ENCODE results near the gene RIPOR2.
A peak's percentile ranks its signal among the peaks of the same experiment; 100 is the strongest.
"Not testable (repeated sequence)": the region's sequence is repeated elsewhere in the genome, so short reads cannot be mapped to it uniquely, and the experiment has no call there.

The RIPOR2 gene

DNA sequence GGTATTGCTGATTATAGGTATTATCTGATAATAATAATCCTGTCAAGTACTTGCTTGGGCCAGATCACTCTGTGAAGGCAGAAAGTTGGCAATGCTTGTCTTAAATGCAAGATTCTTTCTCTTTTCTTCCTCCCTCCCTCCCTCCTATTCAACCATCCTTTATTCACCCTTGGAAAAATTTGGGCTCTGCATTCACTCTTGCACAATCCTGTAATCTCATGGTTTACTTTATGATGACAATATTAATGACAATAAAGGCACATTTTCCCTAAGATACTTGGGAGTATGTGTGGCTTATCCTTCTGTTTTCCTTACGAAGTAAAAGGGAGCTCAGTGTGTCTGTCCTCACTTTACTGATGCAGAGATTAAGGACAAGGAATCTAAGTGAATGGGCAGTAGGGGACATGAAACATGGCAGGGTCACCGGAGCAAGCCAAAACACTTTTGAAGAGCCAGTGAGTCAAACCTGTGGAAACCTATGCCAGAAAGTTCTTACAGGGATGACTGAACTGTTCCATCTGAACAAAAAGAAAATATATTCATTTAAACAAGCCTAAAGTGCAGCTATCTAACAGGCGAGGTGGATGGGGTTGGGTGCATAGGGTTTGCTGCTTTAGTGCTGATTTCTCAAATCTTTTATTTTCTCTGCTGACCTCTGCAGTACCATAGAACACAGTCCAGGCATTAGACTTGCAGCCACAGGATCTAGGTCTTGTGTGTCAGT is 14.6 kb upstream of the RIPOR2 start:
- no peak for DNase-seq

DNA sequence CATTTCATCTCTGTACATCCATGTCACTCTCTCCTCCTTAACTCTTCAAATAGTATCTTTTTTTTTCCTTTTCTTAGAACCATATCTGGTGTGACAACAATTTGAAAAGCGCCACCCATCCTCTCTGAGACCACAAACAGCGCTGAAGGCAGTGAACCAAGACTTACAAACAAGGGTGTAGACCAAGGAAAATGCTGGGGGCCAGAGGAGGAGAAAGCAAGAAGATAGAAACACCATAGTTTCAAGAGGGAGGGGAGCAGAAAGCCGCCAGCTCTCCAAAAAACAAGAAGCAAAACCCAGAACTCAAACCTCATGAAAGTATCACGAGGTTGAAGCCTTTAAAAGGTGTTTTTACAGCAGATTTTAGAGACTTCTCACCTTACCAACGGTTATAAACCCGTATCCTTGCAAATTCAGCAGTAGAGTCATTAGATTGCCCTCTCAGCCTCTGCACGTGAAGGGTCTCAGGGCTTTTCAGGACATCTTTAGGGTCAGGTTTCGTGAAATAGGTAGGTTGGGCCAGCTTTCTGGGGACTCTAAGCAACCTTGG is 13.3 kb upstream of the RIPOR2 start:
- no peak for DNase-seq

DNA sequence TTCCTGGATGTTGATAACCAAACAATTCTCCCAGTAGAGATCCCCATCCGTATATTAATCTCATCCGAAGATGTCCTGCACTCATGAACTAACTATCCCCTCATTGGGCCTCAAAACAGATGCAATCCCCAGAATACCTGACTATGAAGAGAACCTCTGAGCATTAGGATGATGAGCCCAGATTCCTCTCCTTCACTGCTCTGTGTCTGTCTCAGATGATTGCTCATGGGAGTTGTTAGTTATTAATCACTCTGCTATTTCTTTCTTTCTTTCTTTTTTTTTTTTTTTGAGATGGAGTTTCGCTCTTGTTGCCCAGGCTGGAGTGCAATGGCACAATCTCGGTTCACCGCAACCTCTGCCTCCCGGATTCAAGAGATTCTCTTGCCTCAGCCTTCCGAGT is 12.5 kb upstream of the RIPOR2 start:
- not testable (repeated sequence) for DNase-seq

DNA sequence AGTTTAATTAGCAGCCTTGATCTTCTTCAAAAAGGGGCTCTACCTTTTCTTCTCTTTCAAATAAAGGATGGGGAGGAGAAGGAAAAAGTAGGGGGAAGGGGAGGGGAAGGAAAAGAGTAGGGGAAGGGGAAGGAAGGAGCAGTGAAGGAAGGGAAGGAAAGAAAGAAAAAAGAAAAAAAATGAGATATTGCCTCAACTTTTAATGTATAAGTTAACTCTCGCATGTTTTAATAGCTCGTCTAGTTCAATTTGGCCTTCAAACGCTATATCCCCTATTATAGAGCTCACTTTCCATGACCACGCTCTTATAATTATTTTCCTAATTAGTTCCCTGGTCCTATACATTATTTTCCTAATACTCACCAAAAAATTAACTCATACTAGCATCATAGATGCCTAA is 11.9 kb upstream of the RIPOR2 start:
- no peak for DNase-seq

DNA sequence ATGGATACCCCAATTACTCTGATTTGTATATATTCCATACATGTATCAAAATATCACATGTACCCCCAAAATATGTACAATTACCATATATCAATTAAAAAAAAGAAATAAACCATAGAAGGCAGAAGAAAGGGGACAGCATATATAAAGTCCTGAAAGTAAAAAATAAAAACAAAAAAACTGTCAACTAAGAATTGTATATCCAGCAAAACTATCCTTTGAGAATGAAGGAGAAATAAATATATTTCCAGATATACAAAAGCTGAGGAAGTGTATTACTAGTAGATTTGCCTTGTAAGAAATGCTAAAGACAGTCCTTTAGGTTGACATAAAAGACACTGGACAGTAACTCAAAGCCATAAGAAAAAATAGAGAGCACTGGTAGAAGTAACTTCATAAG is 9.3 kb upstream of the RIPOR2 start:
- DNase-seq = no peak

DNA sequence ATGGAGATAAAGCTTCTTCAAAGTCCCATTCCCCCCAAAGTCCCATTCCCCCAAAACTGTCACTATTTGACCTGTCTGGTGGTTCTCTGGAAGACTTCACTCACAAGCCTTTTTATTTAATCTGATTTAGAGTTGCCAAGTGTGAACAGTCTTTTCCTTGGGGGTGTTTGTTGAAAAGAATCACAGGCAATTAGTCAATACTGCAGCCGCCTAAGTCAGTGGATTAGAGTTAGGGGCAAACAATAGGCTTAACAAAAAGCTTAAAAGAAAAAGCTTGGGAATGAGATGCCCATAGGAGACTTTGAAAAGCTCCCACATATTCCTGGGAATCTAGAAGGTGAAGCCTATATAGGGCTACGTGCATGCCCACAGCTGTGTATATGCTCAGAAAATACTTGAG is 8.0 kb upstream of the RIPOR2 start:
- no peak for DNase-seq

DNA sequence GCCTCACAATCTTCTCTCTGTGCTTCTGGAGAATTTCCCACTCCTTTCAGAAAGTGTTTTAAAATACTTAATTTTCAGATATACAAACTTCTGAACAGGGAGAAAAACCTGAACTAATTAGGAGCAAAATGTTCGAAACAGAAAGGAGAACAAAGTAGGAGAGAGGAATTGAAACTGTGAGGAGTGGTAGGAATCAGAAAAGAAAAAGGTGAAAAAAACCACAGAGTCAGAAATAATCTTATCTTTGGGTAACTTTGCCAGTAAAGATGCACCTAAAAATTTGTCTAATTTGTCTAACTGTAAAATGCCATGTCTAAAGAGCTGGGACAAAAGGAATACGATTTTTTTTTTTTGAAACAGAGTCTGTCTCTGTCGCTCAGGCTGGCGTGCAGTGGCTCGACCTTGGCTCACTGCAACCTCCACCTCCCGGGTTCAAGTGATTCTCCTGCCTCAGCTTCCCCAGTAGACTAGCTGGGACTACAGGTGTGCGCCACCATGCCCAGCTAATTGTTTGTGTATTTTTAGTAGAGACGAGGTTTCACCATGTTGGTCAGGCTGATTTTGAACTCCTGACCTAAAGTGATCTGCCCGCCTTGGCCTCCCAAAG is 4.7 kb upstream of the RIPOR2 start:
- DNase-seq = no peak

DNA sequence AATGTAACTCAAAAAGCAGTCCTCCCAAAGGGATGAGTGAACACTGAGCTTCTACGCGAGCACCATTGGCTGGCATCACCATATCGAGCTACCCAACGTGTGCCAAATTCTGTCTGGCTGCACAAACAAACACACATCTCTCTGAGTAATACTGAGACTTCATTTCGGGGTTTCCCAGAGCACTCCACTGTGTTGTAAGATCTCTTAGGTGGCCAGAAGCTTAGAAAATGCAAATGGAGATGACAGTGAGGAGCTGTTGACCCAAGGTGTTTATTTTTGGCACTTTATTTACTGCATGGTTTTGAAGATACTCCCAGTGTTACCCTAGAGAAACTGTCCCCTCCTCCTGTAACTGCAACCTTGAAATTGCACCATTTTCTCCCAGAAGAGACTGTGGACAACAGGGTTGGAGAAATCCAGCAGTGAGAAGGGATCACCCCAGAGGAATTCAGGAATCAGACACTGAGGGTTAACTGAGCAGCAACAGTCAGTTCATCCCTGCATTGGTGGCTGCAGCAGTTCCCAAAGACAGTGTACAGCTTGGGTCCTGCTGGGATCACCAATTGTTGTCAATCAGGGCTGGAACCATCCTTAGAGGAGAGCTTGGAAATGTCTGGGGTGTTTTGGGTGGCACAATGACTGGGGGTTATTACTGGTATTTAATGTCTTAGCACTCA is 1.0 kb upstream of the RIPOR2 start:
- no peak for DNase-seq

DNA sequence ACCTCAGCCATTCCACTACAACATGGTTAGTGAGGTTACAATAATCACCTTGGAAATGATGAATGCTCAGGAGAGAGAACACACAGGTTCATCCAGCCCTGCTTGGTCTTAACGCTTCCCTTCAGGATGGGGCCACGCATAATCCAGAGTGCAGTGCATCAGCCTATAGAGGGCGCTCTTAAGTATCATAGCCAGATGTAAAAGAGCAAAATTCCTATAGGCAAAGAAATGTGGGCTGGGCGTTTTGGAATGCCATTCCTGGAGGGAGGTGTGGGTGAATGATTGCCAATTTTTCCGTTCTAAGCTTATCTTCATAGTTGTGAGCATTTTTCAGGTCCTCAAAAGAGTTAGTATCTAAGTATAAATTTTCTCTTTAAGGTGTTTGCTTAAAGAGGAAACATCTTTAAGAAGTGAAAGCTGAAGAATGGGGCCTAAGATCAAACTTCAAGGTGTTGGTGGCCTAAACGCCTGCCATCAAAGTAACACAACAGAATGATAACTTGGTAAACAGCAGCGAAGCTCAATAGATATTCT is 1.8 kb downstream of the RIPOR2 start:
- no peak for DNase-seq

DNA sequence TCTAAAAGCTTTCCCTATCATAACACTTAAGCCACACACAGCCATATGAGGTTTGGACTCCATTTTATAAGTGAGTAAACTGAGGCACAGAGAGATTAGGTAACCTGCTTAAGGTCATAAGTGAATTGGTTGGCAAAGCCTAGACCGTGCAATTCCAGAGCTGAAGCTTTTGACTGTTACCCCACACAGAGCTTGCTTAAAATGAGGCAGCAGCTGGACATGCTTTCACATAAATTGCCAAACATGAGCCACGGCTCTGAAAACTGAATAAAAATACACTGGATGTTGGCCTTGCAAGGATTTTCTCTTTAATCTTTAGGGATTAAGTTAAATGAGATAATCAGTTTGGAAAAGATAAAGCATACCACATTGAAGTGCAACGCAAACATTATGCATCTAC is 2.5 kb downstream of the RIPOR2 start:
- no peak for DNase-seq

DNA sequence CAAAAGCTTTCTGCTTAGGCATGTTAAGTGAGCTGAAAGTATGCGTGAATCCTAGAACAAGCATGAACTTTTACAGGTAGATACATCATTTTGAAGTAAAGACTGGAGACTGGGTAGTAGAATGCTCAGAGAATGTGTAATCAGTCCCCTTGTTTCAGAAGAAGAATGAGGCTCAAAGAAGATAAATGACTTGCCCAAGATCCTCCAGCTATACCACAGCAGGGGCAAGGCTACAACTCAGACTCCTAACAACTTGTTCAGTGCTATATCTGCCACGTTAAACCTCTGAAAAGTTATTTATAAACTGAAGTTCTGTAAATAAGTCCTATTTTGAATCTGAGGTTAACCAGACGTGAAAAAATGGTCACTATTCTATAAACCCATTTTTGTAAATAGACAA is 2.9 kb downstream of the RIPOR2 start:
- DNase-seq = no peak

DNA sequence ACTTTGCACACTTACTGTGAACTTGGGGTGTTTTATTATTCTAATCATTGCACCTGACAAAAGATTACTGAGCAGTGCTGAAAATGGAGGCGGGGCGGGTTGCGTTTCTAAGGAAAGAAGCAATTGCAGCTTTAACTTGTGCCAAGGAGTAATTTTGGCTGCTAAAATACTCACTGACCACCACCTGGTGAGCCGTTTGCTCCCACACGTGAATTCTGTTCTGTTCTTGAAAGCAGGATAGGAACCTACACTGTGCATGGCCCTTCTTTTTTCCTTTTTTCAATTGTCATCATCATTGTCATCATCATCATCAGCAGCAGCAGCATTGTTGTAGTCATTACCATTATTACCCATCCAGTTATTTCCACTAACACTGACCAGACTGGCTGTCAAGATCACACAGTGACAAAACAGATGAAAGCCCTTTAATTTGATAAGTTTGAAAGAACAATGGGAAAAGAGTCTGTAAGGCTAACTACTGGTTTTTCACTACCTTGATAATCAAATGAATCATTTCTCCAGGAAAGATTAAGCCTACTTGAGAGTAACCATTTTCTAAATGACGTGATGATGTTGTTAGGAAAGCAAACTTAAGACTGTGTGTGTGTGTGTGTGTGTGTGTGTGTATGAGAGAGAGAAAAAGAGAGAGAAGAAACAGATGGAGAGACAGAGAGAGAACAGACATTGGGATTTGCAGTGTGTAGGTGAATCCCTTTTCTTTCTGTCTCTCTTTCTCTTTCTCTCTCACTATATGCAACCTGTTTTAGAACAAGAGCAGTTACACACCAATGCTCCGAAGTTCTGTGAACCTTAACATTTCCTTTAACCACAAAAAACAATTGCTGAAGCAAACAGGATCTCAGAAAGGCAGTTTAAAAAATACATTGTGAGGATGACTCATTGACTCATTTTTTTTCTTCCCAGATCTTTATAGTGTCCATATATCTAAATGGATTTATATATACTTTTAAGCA is 3.8 kb downstream of the RIPOR2 start:
- no peak for DNase-seq

DNA sequence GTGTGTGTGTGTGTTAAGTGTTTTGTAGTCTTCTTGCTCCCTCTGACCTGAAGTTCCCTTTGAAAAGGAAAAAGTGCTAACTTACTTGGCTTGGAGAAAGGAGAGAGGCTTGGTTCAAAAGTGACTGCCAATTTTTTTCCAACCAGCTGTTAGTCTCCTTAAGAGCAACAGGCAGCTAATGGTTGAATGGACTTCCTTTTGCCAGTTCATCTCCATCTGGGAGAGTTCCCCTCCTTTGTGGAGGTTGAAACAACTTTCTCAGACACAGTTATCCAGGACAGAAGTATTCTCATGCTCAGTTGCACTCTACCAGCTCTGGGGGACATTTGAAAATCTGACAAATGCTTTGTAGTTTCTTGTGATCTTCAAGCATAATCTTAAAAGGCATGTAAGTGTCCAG is 4.5 kb downstream of the RIPOR2 start:
- DNase-seq = no peak

DNA sequence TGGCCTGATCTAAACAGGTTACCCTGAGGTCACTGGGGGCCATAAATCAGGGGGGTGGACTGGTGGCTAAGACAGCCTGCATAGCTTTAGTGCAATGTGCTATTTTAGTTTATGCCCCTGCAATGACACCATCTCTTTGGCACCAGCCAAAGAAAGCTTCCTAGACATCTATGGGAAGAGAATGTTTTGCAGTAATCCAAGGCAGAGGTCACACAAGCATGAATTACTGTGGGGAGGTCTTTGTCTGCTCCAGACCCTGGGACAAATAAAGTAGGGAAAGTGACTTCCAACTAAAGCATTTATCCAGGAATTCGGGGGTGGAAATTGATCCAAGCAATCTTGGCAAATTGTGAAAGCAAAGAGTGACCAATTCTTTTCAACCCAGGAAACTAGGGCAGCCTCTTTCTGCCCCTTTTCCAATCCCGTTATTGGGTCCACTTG is 5.3 kb downstream of the RIPOR2 start:
- no peak for DNase-seq

DNA sequence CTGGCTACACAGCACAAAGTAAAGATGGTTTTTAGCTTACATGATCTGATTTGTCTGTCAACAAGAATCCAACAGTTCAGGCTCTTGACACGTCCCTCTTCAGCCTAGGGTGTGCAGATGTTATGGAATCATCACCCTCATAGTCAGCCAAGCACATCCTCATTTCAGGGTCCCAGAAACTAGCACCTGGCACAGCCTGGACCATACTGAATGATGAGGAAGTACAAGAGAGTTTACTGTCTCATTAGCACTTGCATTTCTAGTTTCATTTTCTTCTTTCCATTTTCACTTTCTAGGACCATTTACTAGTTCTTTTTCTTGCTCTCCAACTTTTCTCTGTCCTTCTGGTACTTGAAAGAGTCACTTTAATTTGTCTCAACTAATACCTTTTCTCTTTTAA is 6.5 kb downstream of the RIPOR2 start:
- DNase-seq = no peak

DNA sequence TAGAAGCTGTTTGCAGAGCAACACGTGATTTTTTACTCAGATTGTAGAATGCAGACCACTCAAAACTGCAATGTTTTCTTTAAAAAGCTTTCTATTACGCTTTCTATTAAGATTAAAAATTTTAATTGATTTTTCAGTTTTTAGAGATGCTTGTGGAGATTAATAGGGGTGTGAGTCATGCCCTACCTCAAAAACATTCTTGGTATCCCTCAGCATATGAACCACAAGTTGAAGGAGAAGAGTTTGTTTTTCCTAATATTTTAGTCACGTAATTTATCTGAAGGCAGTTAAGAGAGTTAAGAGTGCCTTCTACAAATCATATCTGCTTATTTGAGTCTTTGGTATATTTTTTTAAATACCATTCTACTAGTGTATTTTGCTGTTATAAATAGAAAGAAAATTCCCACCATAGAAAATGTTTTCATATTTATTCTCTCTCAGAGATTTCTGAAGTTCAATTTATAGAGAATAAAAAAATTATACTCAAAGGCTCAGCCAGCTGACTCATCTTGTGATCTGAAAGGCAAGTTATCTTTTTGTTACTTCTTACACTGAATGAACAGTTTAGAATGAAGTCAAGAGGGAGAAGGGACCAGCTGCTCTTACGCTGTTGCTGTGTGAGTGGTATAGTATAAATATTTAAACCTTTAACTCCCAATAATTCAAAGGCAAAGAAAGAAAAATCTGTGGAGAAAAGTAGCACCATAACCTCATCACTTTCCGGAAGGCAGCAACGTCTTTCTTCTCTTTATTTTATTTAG is 7.6 kb downstream of the RIPOR2 start:
- DNase-seq = no peak

DNA sequence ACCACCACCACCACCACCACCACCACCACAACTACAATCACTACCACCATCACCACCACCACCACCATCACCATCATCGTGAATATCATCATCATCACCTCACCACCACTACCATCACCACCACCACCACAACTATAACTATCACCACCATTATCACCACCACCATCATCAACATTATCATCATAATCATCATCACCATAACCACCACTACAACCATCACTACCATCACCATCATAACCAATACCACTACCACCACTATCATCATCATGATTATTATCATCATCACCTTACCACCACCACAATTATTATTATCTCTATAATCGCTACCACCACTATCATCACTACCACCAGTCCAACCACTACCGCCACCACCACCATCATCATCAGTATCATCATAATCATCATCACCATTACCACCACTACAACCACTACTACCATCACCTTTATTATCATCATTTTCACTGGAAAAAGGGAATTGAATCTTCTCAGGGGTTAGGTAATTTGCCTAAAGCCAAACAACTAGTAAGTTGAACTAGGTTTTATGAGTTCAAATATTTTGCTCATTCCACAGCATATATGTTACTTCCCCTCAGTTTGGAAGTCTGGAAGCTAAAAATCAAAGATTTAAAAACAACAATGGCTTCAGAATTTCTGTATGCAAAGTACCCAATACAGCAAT is 8.3 kb downstream of the RIPOR2 start:
- no peak for DNase-seq

DNA sequence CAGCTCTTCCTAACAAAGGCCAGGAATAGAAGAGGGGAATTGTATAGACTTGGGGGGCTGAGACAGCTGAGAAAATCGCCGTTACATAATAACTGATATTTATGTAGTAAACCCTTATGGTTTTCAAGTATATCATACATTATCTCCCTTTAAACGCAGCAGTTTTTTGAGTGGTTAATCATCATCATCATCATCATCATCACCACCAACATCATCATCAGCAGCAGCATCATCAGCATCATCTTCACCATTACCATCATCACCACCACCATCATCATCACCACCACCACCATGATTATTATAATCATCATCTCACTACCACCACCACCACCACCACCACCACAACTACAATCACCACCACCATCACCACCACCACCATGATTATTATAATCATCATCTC is 9.1 kb downstream of the RIPOR2 start:
- DNase-seq = not testable (repeated sequence)

DNA sequence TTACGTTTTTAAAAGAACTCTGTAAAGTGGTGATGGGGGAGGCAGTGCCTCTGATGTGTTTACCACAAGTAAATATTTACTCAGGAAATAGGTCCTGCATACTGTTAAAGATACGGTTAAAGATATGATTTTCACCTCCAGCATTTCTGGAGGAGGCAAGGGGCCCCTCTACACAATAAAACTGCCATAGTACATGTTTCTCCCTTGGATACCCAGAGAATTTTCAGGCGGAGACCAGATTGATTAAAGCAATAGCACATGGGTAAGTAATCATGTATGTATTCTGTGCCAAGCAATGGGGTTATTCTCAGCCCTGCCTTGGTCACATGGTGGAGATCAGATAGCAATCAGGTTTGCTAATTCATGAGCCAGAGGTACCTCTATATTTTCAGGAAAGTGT is 9.6 kb downstream of the RIPOR2 start:
- DNase-seq = peak; percentile 43

DNA sequence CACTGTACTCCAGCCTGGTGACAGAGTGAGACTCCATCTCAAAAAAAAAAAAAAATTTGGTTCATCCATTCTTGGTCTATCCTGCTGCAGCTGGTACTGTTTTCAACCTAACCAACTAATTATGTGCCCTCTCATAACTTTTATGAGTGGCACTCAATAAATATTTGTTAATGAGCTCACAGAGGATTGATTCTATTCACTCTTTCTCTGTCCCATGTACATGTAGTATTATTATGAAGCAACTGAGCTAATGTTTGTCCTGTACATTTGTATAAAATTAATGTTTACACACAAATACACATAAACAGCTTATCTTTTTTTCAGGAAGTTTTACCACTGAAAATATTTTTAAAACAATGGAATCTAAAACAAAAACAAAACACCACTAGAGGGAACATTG is 10.1 kb downstream of the RIPOR2 start:
- no peak for DNase-seq

All from NCI-H748 treated with DMSO at 0.1 percent for 48 hours (cell line).